GM18498 (cell line): ENCODE data around the gene ADGRV1.
"Not testable (repeated sequence)": the region's sequence is repeated elsewhere in the genome, so short reads cannot be mapped to it uniquely, and the experiment has no call there.

Experiments used
- ATAC-seq: cut with Tn5 transposase; IDR thresholded peaks from one replicate; pipeline ENCODE4 v1.9.1; 2021; ENCODE audit warnings: mild to moderate bottlenecking, moderate library complexity; ENCODE audit not compliant: unreplicated experiment

The ADGRV1 gene

GRCh38 chr5:90586469-90586868 is 27.9 kb downstream of the ADGRV1 start:
- no peak for ATAC-seq

GRCh38 chr5:90590170-90590569 is 31.6 kb downstream of the ADGRV1 start:
- no peak for ATAC-seq

- not testable (repeated sequence) for ATAC-seq
These were observed 34.5 kb downstream of the ADGRV1 start for GRCh38 chr5:90593083-90593482.

GRCh38 chr5:90595766-90596165 is 37.2 kb downstream of the ADGRV1 start:
- not testable (repeated sequence) for ATAC-seq

GRCh38 chr5:90598293-90598692 is 39.7 kb downstream of the ADGRV1 start:
- no peak for ATAC-seq

GRCh38 chr5:90600307-90600706 is 41.7 kb downstream of the ADGRV1 start:
- ATAC-seq = not testable (repeated sequence)

GRCh38 chr5:90601468-90601867 is 42.9 kb downstream of the ADGRV1 start:
- no peak for ATAC-seq

GRCh38 chr5:90602681-90603080 is 44.1 kb downstream of the ADGRV1 start:
- ATAC-seq = peak; percentile 86

- no peak for ATAC-seq
These were observed 47.9 kb downstream of the ADGRV1 start for GRCh38 chr5:90606539-90606938.

- peak; percentile 94 for ATAC-seq
These were observed 54.3 kb downstream of the ADGRV1 start for GRCh38 chr5:90612919-90613318.

GRCh38 chr5:90613459-90613858 is 54.9 kb downstream of the ADGRV1 start:
- no peak for ATAC-seq

GRCh38 chr5:90613918-90614504 is 55.4 kb downstream of the ADGRV1 start:
- no peak for ATAC-seq

- ATAC-seq = no peak
These were observed 56.8 kb downstream of the ADGRV1 start for GRCh38 chr5:90615355-90615754.

GRCh38 chr5:90618071-90618470 is 59.5 kb downstream of the ADGRV1 start:
- ATAC-seq = no peak

- ATAC-seq = not testable (repeated sequence)
These were observed 61.2 kb downstream of the ADGRV1 start for GRCh38 chr5:90619762-90620161.

GRCh38 chr5:90621848-90622247 is 63.3 kb downstream of the ADGRV1 start:
- no peak for ATAC-seq

GRCh38 chr5:90626493-90626892 is 67.9 kb downstream of the ADGRV1 start:
- no peak for ATAC-seq

- no peak for ATAC-seq
These were observed 69.9 kb downstream of the ADGRV1 start for GRCh38 chr5:90628492-90628891.

- no peak for ATAC-seq
These were observed 74.2 kb downstream of the ADGRV1 start for GRCh38 chr5:90632791-90633190.

- no peak for ATAC-seq
These were observed 78.4 kb downstream of the ADGRV1 start for GRCh38 chr5:90636948-90637347.

- no peak for ATAC-seq
These were observed 79.1 kb downstream of the ADGRV1 start for GRCh38 chr5:90637731-90638130.

- no peak for ATAC-seq
These were observed 80.3 kb downstream of the ADGRV1 start for GRCh38 chr5:90638878-90639277.

- peak; percentile 58 for ATAC-seq
These were observed 82.0 kb downstream of the ADGRV1 start for GRCh38 chr5:90640484-90641059.
